T-helper 1 cell (primary cell): ENCODE measurements around the gene OSBPL10.
"Not testable (repeated sequence)": the region's sequence is repeated elsewhere in the genome, so short reads cannot be mapped to it uniquely, and the experiment has no call there.

Source experiments
- DNase-seq, 5 donors: peaks; one replicate each; pipeline ENCODE4 v3.0.0-alpha.2; 2012 to 2020

OSBPL10 gene

GRCh38 chr3:31804251-31805051 is 176.6 kb downstream of the OSBPL10 start:
- DNase-seq = no peak

GRCh38 chr3:31802981-31803740 is 177.9 kb downstream of the OSBPL10 start:
- DNase-seq = no peak

- DNase-seq = no peak
These were observed 180.6 kb downstream of the OSBPL10 start for GRCh38 chr3:31800436-31800835.

DNA sequence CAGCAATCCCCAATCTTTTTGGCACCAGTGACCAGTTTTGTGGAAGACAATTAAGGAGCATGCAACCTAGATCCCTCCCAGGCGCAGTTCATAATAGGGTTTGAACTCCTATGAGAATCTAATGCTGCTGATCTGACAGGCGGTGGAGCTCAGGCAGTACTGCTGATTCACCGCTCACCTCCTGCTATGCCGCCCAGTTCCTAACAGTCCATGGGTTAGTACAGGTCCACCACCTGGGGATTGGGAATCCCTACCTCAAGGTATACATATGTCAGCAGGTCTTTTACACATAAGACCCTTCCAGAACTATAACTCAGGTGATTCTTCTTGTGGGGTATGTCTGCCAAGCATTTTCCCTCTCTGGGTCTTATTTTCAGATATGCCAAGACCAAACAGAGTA is 182.2 kb downstream of the OSBPL10 start:
- no peak for DNase-seq

DNA sequence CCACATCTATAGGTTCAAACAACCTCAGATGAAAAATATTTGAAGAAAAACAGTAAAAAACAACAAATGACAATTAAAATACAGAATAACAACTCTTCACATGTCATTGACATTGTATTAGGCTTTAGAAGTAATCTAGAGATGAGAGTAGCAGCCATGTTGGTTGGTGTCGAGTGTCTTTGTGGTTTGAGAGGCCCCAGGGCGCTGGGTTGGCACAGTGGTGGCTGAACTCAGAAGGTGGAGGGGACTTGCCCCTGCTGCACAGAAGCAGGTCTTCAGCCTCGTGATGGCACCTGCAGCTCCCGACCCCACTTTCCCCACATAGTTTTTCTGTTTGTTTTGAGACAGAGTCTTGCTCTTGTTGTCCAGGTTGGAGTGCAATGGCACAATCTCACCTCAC is 187.2 kb downstream of the OSBPL10 start:
- no peak for DNase-seq

- DNase-seq = no peak
These were observed 190.0 kb downstream of the OSBPL10 start for GRCh38 chr3:31791090-31791430.

GRCh38 chr3:31790193-31791089 is 190.6 kb downstream of the OSBPL10 start:
- no peak for DNase-seq

GRCh38 chr3:31789429-31789828 is 191.6 kb downstream of the OSBPL10 start:
- no peak for DNase-seq

DNA sequence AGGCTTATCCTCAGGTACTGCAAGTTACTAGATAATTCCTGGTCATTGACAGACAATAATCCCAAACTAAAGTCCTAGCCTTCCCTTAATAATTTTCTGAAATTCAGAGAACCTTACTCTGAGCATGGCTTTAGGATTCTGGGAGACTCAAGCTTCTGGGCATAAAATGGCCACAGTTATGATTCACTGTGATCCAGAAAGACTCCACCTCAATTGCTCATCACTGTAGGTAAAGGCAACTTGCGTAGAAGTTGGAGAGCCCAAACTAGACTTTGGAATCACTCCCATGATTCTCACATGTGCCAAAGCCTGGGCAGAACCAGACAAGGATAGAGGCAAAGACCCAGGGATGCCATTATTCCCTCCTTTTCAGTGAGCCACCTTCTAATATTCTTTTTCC is 195.3 kb downstream of the OSBPL10 start:
- DNase-seq = no peak

- no peak for DNase-seq
These were observed 195.8 kb downstream of the OSBPL10 start for GRCh38 chr3:31785286-31785685.

DNA sequence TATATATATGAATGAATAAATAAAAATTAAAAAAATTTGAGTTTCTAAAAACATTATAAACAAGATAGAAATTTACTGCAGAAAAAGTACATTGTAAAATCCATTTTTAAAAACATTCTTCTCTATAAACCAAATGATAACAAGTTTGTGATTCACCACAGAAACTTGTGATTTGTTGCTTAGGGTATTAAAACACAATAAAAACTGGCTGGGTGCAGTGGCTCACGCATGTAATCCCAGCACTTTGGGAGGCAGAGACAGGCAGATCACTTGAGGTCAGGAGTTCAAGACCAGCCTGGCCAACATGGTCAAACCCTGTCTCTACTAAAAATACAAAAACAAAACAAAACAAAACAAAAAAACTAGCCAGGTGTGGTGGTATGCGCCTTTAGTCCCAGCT is 197.2 kb downstream of the OSBPL10 start:
- not testable (repeated sequence) for DNase-seq

DNA sequence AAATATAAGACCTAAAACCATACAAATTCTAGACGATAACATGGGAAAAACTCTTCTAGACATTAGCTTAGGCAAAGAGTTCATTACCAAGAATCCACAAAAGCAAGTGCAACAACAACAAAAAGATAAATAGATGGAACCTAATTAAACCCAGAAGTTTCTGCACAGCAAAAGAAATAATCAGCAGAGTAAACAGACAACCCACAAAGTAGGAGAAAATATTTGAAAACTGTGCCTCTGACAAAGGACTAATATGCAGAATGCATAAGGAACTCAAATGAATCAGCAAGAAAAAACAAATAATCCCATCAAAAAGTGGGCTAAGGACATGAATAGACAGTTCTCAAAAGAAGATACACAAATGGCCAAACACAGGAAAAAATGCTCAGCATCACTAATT is 198.8 kb downstream of the OSBPL10 start:
- DNase-seq = not testable (repeated sequence)

DNA sequence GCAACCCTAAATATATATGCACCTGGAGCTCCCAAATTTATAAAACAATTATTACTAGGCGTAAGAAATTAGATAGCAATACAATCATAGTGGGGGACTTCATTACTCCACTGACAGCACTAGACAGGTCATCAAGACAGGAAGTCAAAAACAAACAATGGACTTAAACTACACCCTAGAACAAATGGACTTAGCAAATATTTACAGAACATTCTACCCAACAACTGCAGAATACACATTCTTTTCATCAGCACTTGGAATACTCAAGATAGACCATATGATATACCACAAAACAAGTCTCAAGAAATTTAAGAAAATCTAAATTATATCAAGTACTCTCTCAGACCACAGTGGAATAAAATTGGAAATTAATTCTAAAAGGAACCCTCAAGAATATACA is 201.5 kb downstream of the OSBPL10 start:
- DNase-seq = no peak

DNA sequence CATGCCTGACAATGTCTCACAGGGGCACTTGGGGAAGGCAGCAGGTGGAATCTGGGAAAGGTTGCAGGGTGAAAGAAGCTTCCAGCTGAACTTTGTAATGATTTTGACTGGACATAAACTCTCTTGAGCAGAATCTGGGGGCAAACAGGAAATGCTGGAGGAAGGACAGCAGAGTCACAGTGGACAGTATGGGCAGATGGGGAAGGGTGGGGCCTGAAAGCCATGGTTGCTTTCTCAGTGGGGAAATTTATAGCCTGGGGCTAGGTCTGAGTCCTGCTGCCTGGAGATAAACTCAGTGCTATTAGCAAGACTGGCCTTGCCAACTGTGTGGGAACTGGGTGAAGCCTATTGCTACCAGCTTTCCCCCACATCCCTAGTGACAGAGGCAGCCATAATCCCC is 203.2 kb downstream of the OSBPL10 start:
- DNase-seq = no peak

GRCh38 chr3:31777092-31777491 is 204.0 kb downstream of the OSBPL10 start:
- DNase-seq = peak in 1 of 5 donors; percentile 32

GRCh38 chr3:31776016-31776415 is 205.0 kb downstream of the OSBPL10 start:
- DNase-seq = no peak

- no peak for DNase-seq
These were observed 205.7 kb downstream of the OSBPL10 start for GRCh38 chr3:31775383-31775782.

DNA sequence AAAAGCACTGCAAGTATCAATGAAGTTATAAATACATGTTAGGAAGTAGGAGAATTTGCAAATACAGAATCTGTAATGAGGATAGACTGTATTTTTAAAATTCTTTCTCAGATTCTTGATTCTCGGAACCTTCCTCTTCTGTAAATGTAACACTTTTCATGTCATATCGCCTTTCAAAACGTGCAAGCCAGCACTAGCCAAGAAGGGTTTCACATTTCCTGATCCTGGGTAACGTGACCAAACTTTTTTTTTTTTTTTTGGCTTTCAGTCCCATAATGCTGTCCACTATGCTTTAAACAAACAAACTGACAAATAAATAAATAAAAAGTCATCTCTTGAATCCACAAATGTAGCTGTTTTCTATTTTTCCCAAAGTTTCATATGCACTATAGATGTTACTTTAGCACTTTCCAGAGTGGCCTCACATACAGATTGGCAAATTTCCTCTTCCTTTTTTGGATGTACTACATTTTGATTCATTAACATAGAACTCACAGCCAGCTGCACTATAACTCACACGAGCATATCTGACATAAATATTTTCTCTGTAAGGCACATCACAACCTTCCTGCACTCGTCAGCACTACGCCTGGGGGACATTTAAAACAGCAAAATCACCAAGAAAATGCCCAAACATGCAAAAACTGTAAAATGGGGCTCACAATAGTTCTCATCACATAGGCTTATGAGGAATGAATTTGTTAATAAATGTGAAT is 208.1 kb downstream of the OSBPL10 start:
- DNase-seq = no peak

- DNase-seq = peak in 1 of 5 donors; percentile 32
These were observed 208.8 kb downstream of the OSBPL10 start for GRCh38 chr3:31772272-31772671.

GRCh38 chr3:31770822-31771326 is 210.2 kb downstream of the OSBPL10 start:
- DNase-seq = no peak

- peak in 4 of 5 donors; percentile 14 to 76 (median 34) for DNase-seq
These were observed 212.5 kb downstream of the OSBPL10 start for GRCh38 chr3:31768479-31769125.

GRCh38 chr3:31767920-31768319 is 213.1 kb downstream of the OSBPL10 start:
- DNase-seq = peak in 1 of 5 donors; percentile 54
